WTC11 (cell line): ENCODE data around the gene HELB. TPM values are rescaled to one million over a fixed set of nuclear protein-coding genes. Genes with fewer than 3 reads are reported as not detected.

Source experiments
- ATAC-seq: fragments of 200-7000 bp; cut with Tn5 transposase; 2 replicates; pipeline ENCODE4 v1.10.0; 2021; ENCODE audit warnings: mild to moderate bottlenecking, moderate library complexity
- CTCF ChIA-PET: fragments of 300-600 bp; sonication (Branson Sonifier 250); formaldehyde crosslinking; loops from one replicate; lab custom pipeline; 2021; ENCODE audit warnings: antibody characterized with exemption; lab: Charles Lee
- POLR2A ChIA-PET: fragments of 350-600 bp; sonication (Branson Sonifier 250); formaldehyde crosslinking; loops from one replicate; lab custom pipeline; 2021; ENCODE audit warnings: antibody characterized with exemption; lab: Charles Lee
- DNase-seq: peaks from one replicate; pipeline ENCODE4 v3.0.0; 2021; ENCODE audit warnings: low spot score
- H3K27ac Mint-ChIP-seq: 2 replicates; pipeline ENCODE4 v1.8.0; 2021; ENCODE audit warnings: mixed read lengths
- H3K27me3 Mint-ChIP-seq: 2 replicates; pipeline ENCODE4 v1.8.0; 2021; ENCODE audit warnings: low read depth, mild to moderate bottlenecking, moderate library complexity, mixed read lengths
- H3K36me3 Mint-ChIP-seq: 2 replicates; pipeline ENCODE4 v1.8.0; 2021; ENCODE audit warnings: mixed read lengths
- H3K4me1 Mint-ChIP-seq: 2 replicates; pipeline ENCODE4 v1.8.0; 2022; ENCODE audit warnings: mixed read lengths
- H3K4me3 Mint-ChIP-seq: 2 replicates; pipeline ENCODE4 v1.8.0; 2021; ENCODE audit warnings: mild to moderate bottlenecking, moderate library complexity, mixed read lengths
- H3K9me3 Mint-ChIP-seq: 2 replicates; pipeline ENCODE4 v1.8.0; 2021; ENCODE audit warnings: mixed read lengths
- ETV6 ChIP-seq: sonication (generic); formaldehyde crosslinking; IDR thresholded peaks from 2 replicates; pipeline ENCODE4 v1.8.1; 2022; ENCODE audit warnings: mild to moderate bottlenecking, missing genetic modification reagents
- FOXK1 ChIP-seq: sonication (generic); formaldehyde crosslinking; IDR thresholded peaks from 2 replicates; pipeline ENCODE4 v1.8.0; 2022; ENCODE audit warnings: mild to moderate bottlenecking, moderate library complexity, missing genetic modification reagents
- GRHL2 ChIP-seq: fragments of 250-450 bp; sonication (Bioruptor Pico); IDR thresholded peaks from 2 replicates; pipeline ENCODE4 v1.8.0; 2022; ENCODE audit warnings: mild to moderate bottlenecking, moderate library complexity; ENCODE audit not compliant: insufficient replicate concordance, severe bottlenecking
- KAT7 ChIP-seq: sonication (generic); formaldehyde crosslinking; IDR thresholded peaks from 2 replicates; pipeline ENCODE4 v1.8.1; 2023; ENCODE audit warnings: missing genetic modification reagents, mild to moderate bottlenecking, borderline replicate concordance
- NFATC4 ChIP-seq: fragments of 250-450 bp; sonication (Bioruptor Pico); IDR thresholded peaks from 2 replicates; pipeline ENCODE4 v1.9.0; 2021; ENCODE audit warnings: mild to moderate bottlenecking
- NFE2L1 ChIP-seq: sonication (generic); formaldehyde crosslinking; IDR thresholded peaks from 2 replicates; pipeline ENCODE4 v1.8.1; 2023; ENCODE audit warnings: missing genetic modification reagents
- NR1H2 ChIP-seq: sonication (generic); formaldehyde crosslinking; IDR thresholded peaks from 2 replicates; pipeline ENCODE4 v1.9.0; 2021; ENCODE audit warnings: mild to moderate bottlenecking, moderate library complexity, missing genetic modification reagents
- OVOL2 ChIP-seq: fragments of 250-450 bp; sonication (Bioruptor Pico); IDR thresholded peaks from 2 replicates; pipeline ENCODE4 v1.9.0; 2021; ENCODE audit warnings: mild to moderate bottlenecking, borderline replicate concordance
- SOX15 ChIP-seq: fragments of 250-450 bp; sonication (Bioruptor Pico); IDR thresholded peaks from 2 replicates; pipeline ENCODE4 v1.9.0; 2021; ENCODE audit warnings: mild to moderate bottlenecking
- SP1 ChIP-seq: sonication (generic); formaldehyde crosslinking; conservative IDR thresholded peaks from 2 replicates; pipeline ENCODE4 v1.8.1; 2022; ENCODE audit warnings: missing genetic modification reagents
- TEAD1 ChIP-seq: sonication (generic); formaldehyde crosslinking; IDR thresholded peaks from 2 replicates; pipeline ENCODE4 v1.8.0; 2022; ENCODE audit warnings: mild to moderate bottlenecking, missing genetic modification reagents
- ZBTB21 ChIP-seq: sonication (generic); formaldehyde crosslinking; IDR thresholded peaks from 2 replicates; pipeline ENCODE4 v1.8.1; 2023; ENCODE audit warnings: mild to moderate bottlenecking, missing genetic modification reagents, borderline replicate concordance
- ZNF121 ChIP-seq: sonication (generic); formaldehyde crosslinking; IDR thresholded peaks from 2 replicates; pipeline ENCODE4 v1.8.0; 2023; ENCODE audit warnings: missing genetic modification reagents
- ZNF232 ChIP-seq: sonication (generic); formaldehyde crosslinking; IDR thresholded peaks from 2 replicates; pipeline ENCODE4 v1.8.0; 2022; ENCODE audit warnings: mild to moderate bottlenecking, missing genetic modification reagents
- ZNF263 ChIP-seq: sonication (generic); formaldehyde crosslinking; IDR thresholded peaks from 2 replicates; pipeline ENCODE4 v1.8.1; 2022; ENCODE audit warnings: low read depth, mild to moderate bottlenecking, moderate library complexity, missing genetic modification reagents
- ZNF396 ChIP-seq: fragments of 250-450 bp; sonication (Bioruptor Pico); IDR thresholded peaks from 2 replicates; pipeline ENCODE4 v1.8.0; 2021; ENCODE audit warnings: mild to moderate bottlenecking, moderate library complexity, borderline replicate concordance
- ZNF416 ChIP-seq: fragments of 250-450 bp; sonication (Bioruptor Pico); IDR thresholded peaks from 2 replicates; pipeline ENCODE4 v1.9.0; 2021; ENCODE audit warnings: mild to moderate bottlenecking, inconsistent platforms
- ZNF423 ChIP-seq: fragments of 250-450 bp; sonication (Bioruptor Pico); IDR thresholded peaks from 2 replicates; pipeline ENCODE4 v2.1.2; 2022; ENCODE audit warnings: mild to moderate bottlenecking, moderate library complexity
- ZNF671 ChIP-seq: fragments of 250-450 bp; sonication (Bioruptor Pico); IDR thresholded peaks from 2 replicates; pipeline ENCODE4 v1.8.0; 2021; ENCODE audit warnings: mild to moderate bottlenecking
- total RNA-seq: library from RNA; stranded (reverse); gene quantifications from 3 replicates; pipeline ENCODE4 v1.2.3, GENCODE V29; 2021
- TF ChIP-seq, protein P1 (sequence below): sonication (generic); formaldehyde crosslinking; IDR thresholded peaks from 2 replicates; pipeline ENCODE4 v1.8.1; 2022; ENCODE audit warnings: missing genetic modification reagents, borderline replicate concordance
- TF ChIP-seq, protein P2 (sequence below): fragments of 250-450 bp; sonication (Bioruptor Pico); IDR thresholded peaks from 2 replicates; pipeline ENCODE4 v1.9.0; 2021; ENCODE audit warnings: mild to moderate bottlenecking
- TF ChIP-seq, protein P3 (sequence below): sonication (generic); formaldehyde crosslinking; IDR thresholded peaks from 2 replicates; pipeline ENCODE4 v1.8.0; 2022; ENCODE audit warnings: mild to moderate bottlenecking, missing genetic modification reagents
- TF ChIP-seq, protein P4 (sequence below): sonication (generic); formaldehyde crosslinking; IDR thresholded peaks from 2 replicates; pipeline ENCODE4 v1.8.0; 2022; ENCODE audit warnings: mild to moderate bottlenecking, missing genetic modification reagents
- TF ChIP-seq, protein P5 (sequence below): sonication (generic); formaldehyde crosslinking; IDR thresholded peaks from 2 replicates; pipeline ENCODE4 v1.8.1; 2023; ENCODE audit warnings: mild to moderate bottlenecking, missing genetic modification reagents
- TF ChIP-seq, protein P6 (sequence below): sonication (generic); formaldehyde crosslinking; IDR thresholded peaks from 2 replicates; pipeline ENCODE4 v1.8.0; 2023; ENCODE audit warnings: missing genetic modification reagents

Gene HELB
- total RNA-seq, 1 experiment from 2014 or later, result 9.7 TPM

DNA sequence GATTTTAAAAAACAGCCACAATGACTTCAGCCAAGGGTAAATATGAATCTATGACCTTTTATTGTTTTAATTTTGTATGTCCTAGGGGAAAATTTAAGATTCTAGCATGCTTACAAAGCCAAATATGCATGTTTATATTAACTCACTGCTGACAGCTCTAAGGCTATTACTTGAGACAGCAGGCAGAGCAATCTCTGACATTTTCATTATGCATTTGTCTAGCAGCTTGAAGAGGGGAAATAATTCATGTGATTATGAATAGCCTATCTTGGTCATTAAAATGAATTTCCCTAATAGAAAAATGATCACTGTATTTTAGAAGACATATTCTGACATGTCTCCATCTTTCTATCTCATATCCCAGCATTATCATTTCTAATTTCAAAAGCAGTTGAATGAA lies 46.6 kb upstream of the HELB start (continued):
- TF ChIP-seq, protein P1, sequence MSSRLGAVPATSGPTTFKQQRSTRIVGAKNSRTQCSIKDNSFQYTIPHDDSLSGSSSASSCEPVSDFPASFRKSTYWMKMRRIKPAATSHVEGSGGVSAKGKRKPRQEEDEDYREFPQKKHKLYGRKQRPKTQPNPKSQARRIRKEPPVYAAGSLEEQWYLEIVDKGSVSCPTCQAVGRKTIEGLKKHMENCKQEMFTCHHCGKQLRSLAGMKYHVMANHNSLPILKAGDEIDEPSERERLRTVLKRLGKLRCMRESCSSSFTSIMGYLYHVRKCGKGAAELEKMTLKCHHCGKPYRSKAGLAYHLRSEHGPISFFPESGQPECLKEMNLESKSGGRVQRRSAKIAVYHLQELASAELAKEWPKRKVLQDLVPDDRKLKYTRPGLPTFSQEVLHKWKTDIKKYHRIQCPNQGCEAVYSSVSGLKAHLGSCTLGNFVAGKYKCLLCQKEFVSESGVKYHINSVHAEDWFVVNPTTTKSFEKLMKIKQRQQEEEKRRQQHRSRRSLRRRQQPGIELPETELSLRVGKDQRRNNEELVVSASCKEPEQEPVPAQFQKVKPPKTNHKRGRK (CRISPR knock-in tag), result no peak
- no peak for TF ChIP-seq OVOL2 (CRISPR knock-in tag)

DNA sequence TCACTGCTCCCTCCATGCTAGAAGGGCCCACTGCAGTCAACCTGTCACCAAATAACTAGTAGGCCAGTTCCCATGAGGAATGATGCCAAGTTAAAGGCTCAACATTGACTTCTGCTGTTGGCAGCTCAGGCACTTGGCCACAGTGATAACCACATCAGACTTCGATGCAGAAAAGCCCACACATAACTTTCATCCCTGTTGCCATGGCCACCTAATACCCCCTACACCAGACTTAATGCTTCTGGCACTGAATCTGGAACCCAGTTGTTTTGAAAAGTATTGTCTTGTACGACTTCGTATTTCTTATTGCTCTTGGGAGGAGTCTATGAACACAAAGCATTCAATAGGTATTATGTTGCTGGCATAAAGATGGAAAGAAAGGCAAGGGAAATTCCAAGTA lies 44.3 kb upstream of the HELB start:
- ChIA-PET CTCF (no interaction called here), POLR2A (no interaction called here)
- Mint-ChIP-seq H3K27ac (no peak overlapping the region), H3K36me3 (no peaks in the 10 kb centered on the region), H3K27me3 (no peaks in the 10 kb centered on the region), H3K9me3 (peaks cover 5% of the 10 kb centered on the region), H3K4me3 (no peak overlapping the region), H3K4me1 (peaks cover 12% of the 10 kb centered on the region)
- ATAC-seq (no peak), DNase-seq (no peak)
- TF ChIP-seq GRHL2 (CRISPR knock-in tag) (no peak), OVOL2 (CRISPR knock-in tag) (no peak), ZNF121 (CRISPR knock-in tag) (no peak), NFE2L1 (CRISPR knock-in tag) (no peak), SP1 (no peak), ZNF396 (CRISPR knock-in tag) (no peak)
- TF ChIP-seq, protein P2, sequence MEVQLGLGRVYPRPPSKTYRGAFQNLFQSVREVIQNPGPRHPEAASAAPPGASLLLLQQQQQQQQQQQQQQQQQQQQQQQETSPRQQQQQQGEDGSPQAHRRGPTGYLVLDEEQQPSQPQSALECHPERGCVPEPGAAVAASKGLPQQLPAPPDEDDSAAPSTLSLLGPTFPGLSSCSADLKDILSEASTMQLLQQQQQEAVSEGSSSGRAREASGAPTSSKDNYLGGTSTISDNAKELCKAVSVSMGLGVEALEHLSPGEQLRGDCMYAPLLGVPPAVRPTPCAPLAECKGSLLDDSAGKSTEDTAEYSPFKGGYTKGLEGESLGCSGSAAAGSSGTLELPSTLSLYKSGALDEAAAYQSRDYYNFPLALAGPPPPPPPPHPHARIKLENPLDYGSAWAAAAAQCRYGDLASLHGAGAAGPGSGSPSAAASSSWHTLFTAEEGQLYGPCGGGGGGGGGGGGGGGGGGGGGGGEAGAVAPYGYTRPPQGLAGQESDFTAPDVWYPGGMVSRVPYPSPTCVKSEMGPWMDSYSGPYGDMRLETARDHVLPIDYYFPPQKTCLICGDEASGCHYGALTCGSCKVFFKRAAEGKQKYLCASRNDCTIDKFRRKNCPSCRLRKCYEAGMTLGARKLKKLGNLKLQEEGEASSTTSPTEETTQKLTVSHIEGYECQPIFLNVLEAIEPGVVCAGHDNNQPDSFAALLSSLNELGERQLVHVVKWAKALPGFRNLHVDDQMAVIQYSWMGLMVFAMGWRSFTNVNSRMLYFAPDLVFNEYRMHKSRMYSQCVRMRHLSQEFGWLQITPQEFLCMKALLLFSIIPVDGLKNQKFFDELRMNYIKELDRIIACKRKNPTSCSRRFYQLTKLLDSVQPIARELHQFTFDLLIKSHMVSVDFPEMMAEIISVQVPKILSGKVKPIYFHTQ (CRISPR knock-in tag), result no peak
- TF ChIP-seq, protein P3, sequence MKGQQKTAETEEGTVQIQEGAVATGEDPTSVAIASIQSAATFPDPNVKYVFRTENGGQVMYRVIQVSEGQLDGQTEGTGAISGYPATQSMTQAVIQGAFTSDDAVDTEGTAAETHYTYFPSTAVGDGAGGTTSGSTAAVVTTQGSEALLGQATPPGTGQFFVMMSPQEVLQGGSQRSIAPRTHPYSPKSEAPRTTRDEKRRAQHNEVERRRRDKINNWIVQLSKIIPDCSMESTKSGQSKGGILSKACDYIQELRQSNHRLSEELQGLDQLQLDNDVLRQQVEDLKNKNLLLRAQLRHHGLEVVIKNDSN (CRISPR knock-in tag), result no peak

DNA sequence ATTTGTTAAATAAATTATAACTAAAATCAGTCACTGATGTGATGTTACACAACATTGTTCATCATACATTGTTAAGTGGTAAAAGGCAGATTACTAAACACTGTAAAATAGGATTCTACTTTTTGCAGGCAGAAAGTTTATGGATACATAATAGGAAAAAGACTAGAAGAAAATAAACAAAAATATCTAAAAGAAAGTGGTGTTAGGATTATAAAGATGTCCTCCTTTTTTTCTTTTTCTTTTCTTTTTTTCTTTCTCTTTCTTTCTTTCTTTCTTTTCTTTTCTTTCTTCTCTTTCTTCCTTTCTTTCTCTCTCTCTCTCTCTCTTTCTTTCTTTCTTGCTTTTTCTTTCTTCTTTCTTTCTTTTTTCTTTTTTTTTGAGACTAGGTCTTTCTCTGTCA lies 39.6 kb upstream of the HELB start:
- POLR2A ChIA-PET, result no interaction called here
- no peak for TF ChIP-seq GRHL2 (CRISPR knock-in tag)
- TF ChIP-seq NR1H2 (CRISPR knock-in tag), result no peak
- no peak for TF ChIP-seq KAT7 (CRISPR knock-in tag)
- TF ChIP-seq ZNF416, result no peak
- TF ChIP-seq ZNF232 (CRISPR knock-in tag), result no peak
- TF ChIP-seq, protein P3 (CRISPR knock-in tag), result no peak
- no peak for TF ChIP-seq TEAD1
- no peak for TF ChIP-seq FOXK1
- TF ChIP-seq, protein P4, sequence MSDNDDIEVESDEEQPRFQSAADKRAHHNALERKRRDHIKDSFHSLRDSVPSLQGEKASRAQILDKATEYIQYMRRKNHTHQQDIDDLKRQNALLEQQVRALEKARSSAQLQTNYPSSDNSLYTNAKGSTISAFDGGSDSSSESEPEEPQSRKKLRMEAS (CRISPR knock-in tag), result no peak
- TF ChIP-seq ETV6 (CRISPR knock-in tag), result no peak
- TF ChIP-seq ZNF263 (CRISPR knock-in tag), result no peak
- TF ChIP-seq, protein P5, sequence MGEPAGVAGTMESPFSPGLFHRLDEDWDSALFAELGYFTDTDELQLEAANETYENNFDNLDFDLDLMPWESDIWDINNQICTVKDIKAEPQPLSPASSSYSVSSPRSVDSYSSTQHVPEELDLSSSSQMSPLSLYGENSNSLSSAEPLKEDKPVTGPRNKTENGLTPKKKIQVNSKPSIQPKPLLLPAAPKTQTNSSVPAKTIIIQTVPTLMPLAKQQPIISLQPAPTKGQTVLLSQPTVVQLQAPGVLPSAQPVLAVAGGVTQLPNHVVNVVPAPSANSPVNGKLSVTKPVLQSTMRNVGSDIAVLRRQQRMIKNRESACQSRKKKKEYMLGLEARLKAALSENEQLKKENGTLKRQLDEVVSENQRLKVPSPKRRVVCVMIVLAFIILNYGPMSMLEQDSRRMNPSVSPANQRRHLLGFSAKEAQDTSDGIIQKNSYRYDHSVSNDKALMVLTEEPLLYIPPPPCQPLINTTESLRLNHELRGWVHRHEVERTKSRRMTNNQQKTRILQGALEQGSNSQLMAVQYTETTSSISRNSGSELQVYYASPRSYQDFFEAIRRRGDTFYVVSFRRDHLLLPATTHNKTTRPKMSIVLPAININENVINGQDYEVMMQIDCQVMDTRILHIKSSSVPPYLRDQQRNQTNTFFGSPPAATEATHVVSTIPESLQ, result no peak
- no peak for TF ChIP-seq ZNF671 (CRISPR knock-in tag)
- no peak for TF ChIP-seq NFE2L1 (CRISPR knock-in tag)
- no peak for TF ChIP-seq ZBTB21 (CRISPR knock-in tag)
- TF ChIP-seq, protein P6, sequence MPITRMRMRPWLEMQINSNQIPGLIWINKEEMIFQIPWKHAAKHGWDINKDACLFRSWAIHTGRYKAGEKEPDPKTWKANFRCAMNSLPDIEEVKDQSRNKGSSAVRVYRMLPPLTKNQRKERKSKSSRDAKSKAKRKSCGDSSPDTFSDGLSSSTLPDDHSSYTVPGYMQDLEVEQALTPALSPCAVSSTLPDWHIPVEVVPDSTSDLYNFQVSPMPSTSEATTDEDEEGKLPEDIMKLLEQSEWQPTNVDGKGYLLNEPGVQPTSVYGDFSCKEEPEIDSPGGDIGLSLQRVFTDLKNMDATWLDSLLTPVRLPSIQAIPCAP (CRISPR knock-in tag), result no peak
- TF ChIP-seq ZNF396 (CRISPR knock-in tag), result no peak
- no peak for TF ChIP-seq NFATC4
- no peak for TF ChIP-seq SOX15 (CRISPR knock-in tag)
- TF ChIP-seq ZNF423 (CRISPR knock-in tag), result no peak
- TF ChIP-seq, all 79 proteins: peak for 0
- H3K4me1 Mint-ChIP-seq, result peaks cover 2% of the 10 kb centered on the region; the same call in 1 of the 2 replicates
- no peak overlapping the region for H3K27ac Mint-ChIP-seq
- ATAC-seq, result no peak
- CTCF ChIA-PET, result no interaction called here
- DNase-seq, result no peak
- H3K4me3 Mint-ChIP-seq, result no peak overlapping the region
- no peaks in the 10 kb centered on the region for H3K9me3 Mint-ChIP-seq
- H3K36me3 Mint-ChIP-seq, result no peaks in the 10 kb centered on the region
- H3K27me3 Mint-ChIP-seq, result no peaks in the 10 kb centered on the region
